Nephron progenitor cell (in vitro differentiated cells): ENCODE data around the gene ARHGEF37.

Experiments
- DNase-seq: peaks from one replicate; pipeline ENCODE4 v3.0.0; 2021
- H3K27ac Mint-ChIP-seq: 2 replicates; pipeline ENCODE4 v1.8.0; 2021; ENCODE audit warnings: mild to moderate bottlenecking, moderate library complexity, mixed read lengths
- H3K27me3 Mint-ChIP-seq: 2 replicates; pipeline ENCODE4 v1.8.0; 2021; ENCODE audit warnings: mild to moderate bottlenecking, low read depth, mixed read lengths; ENCODE audit not compliant: poor library complexity
- H3K36me3 Mint-ChIP-seq: 2 replicates; pipeline ENCODE4 v1.8.0; 2021; ENCODE audit warnings: low read depth, mixed read lengths
- H3K4me1 Mint-ChIP-seq: 2 replicates; pipeline ENCODE4 v1.8.0; 2021; ENCODE audit warnings: mixed read lengths
- H3K4me3 Mint-ChIP-seq: 2 replicates; pipeline ENCODE4 v1.8.0; 2021; ENCODE audit warnings: mild to moderate bottlenecking, moderate library complexity, mixed read lengths
- H3K9me3 Mint-ChIP-seq: 2 replicates; pipeline ENCODE4 v1.8.0; 2021; ENCODE audit warnings: mild to moderate bottlenecking, moderate library complexity, mixed read lengths
- CTCF ChIP-seq: fragments of 200-600 bp; sonication (generic); IDR thresholded peaks from 2 replicates; pipeline ENCODE4 v1.5.0; 2021; ENCODE audit warnings: antibody characterized with exemption

ARHGEF37 gene

DNA sequence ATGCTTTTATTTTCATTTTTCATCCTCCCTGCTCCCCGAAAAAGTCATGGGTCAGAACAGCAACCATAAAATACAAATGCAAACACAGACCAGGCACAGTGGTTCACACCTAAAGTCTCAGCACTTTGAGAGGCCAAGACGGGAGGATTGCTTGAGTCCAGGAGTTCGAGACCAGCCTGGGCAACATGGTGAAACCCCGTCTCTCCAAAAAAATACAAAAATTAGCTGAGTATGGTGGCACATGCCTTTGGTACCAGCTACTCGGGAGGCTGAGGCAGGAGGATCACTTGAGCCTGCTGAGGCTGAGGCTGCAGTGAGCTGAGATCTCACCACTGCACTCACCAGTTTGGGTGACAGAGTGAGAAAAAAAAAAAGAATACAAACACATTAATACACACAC lies 60.3 kb downstream of the ARHGEF37 start:
- H3K27me3 Mint-ChIP-seq = peaks cover 6% of the 10 kb centered on the region
- no peak overlapping the region for H3K4me3 Mint-ChIP-seq
- H3K9me3 Mint-ChIP-seq = no peaks in the 10 kb centered on the region
- DNase-seq = no peak
- H3K27ac Mint-ChIP-seq = no peak overlapping the region
- TF ChIP-seq CTCF = no peak
- peaks cover 54% of the 10 kb centered on the region for H3K4me1 Mint-ChIP-seq
- H3K36me3 Mint-ChIP-seq = no peaks in the 10 kb centered on the region

DNA sequence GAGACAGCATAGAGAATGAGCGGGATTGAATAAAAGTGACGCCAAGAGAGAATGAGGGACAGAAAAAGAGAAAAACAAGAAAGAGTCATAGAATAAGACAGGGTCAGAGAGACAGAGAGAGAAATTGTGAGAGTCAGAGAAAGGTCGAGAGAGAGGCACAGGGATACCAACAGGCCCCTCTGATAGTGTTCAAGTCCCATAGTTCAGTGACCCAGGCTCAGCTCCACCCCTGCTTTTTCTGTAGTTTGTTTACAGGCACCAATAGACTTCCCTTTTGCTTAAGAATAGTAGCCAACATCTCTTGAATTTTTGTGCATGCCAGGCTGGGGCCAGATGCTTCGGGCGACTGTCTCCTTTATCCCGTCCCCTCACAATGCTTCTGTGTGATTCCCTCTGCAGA lies 62.5 kb downstream of the ARHGEF37 start:
- no peaks in the 10 kb centered on the region for H3K9me3 Mint-ChIP-seq
- no peaks in the 10 kb centered on the region for H3K36me3 Mint-ChIP-seq
- TF ChIP-seq CTCF = no peak
- peak overlapping the region; percentile 10 for H3K27ac Mint-ChIP-seq
- DNase-seq = no peak
- H3K4me1 Mint-ChIP-seq = peaks cover 69% of the 10 kb centered on the region
- no peak overlapping the region for H3K4me3 Mint-ChIP-seq
- H3K27me3 Mint-ChIP-seq = peaks cover 6% of the 10 kb centered on the region

DNA sequence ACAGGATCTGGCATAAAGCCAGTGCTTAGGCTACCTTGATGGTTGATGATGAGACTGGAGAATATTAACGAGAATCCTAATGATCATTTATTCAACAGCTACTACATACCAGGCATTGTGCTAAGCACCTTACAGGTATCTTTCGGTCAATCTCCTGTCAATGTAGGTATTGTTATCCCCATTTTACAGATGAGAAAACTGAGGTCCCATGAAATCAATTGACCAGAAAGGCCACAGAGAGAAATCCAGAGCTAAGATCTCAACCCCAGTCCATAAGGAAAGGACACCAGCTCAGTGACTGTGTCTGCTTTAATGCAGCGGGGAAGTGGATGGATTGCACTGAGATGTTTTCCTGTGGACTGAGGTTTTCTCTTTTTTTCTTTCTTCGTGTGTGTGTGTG lies 63.3 kb downstream of the ARHGEF37 start:
- peaks cover 68% of the 10 kb centered on the region for H3K4me1 Mint-ChIP-seq

DNA sequence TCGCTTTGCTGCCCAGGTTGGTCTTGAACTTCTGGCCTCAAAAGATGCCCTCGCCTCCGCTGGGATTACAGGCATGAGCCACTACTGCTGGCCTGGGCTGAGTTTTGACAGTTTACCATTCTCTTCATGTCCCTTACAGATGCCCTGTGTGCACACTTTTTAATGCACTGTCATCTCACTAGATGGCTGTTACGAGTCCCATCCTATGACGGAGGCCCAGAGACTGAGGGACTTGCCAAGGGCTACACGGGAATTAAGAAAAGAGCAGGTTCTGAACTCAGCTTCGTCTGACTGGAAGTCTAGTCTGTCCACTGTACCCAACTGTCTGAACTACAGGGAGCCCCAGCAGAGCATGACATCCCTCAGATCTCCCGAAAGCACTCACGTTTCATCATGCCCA lies 63.9 kb downstream of the ARHGEF37 start:
- peaks cover 62% of the 10 kb centered on the region for H3K4me1 Mint-ChIP-seq
- peak overlapping the region; percentile 52 for H3K27ac Mint-ChIP-seq
- DNase-seq = no peak
- H3K27me3 Mint-ChIP-seq = peaks cover 6% of the 10 kb centered on the region
- H3K9me3 Mint-ChIP-seq = no peaks in the 10 kb centered on the region
- no peak for TF ChIP-seq CTCF
- H3K4me3 Mint-ChIP-seq = no peak overlapping the region
- H3K36me3 Mint-ChIP-seq = no peaks in the 10 kb centered on the region

More for the DNA sequence above, 63.3 kb downstream of the ARHGEF37 start:
- no peak for TF ChIP-seq CTCF
- no peaks in the 10 kb centered on the region for H3K36me3 Mint-ChIP-seq
- DNase-seq = no peak
- no peak overlapping the region for H3K27ac Mint-ChIP-seq
- no peaks in the 10 kb centered on the region for H3K9me3 Mint-ChIP-seq
- peaks cover 6% of the 10 kb centered on the region for H3K27me3 Mint-ChIP-seq
- H3K4me3 Mint-ChIP-seq = no peak overlapping the region

GRCh38 chr5:149645725-149646124 lies 64.4 kb downstream of the ARHGEF37 start:
- no peak for TF ChIP-seq CTCF
- no peaks in the 10 kb centered on the region for H3K9me3 Mint-ChIP-seq
- no peak overlapping the region for H3K4me3 Mint-ChIP-seq
- peaks cover 3% of the 10 kb centered on the region for H3K27me3 Mint-ChIP-seq
- DNase-seq = no peak
- peak overlapping the region; percentile 52 for H3K27ac Mint-ChIP-seq
- peaks cover 57% of the 10 kb centered on the region for H3K4me1 Mint-ChIP-seq
- no peaks in the 10 kb centered on the region for H3K36me3 Mint-ChIP-seq

GRCh38 chr5:149646564-149646963 lies 65.3 kb downstream of the ARHGEF37 start:
- Mint-ChIP-seq H3K9me3 (no peaks in the 10 kb centered on the region), H3K36me3 (no peaks in the 10 kb centered on the region), H3K27me3 (peaks cover 3% of the 10 kb centered on the region), H3K4me1 (peaks cover 49% of the 10 kb centered on the region), H3K4me3 (no peak overlapping the region), H3K27ac (no peak overlapping the region)
- TF ChIP-seq CTCF = no peak
- DNase-seq = no peak
